ENCODE measurements around the gene TPI1.

DNA sequence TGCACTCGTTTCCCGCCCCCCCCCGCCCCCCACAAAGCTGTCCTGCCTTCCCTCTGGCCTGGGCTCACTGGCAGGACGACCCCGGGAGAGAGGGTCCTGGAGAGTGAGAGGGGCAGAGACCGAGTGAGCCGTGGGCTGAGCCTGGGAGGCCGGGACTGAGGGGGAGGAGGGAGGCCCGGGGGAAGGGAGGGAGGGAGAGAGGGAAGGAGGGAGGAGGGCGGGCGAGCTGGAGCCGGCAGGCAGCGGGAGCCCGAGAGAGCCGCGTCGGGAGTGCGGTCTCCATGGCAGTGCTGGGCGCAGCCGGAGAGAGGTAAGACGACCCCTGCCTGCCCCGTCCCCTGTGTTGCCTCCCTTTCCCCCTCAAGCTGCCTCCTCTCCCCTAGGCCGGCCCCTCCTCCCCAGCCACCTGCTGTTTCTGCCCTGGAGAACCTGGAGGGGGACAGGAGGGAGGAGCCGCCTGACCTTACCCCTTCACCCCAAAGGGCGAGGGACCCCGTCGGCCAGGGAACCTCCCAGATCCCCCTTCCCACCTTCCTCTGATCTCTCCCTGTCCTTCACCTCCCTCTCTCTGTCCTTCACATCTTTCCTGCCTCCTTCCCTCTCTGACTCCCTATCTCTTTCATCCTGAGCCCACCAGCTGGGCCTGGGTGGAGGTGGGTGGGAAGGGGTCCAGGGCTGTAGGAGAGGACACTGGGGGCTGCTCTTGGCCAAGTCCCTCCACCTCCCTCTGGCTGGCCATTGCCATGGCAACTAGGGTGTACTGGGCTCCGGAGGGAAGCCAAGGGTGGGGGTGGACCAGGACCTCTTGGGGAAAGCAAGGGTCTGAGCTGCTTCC lies 45.5 kb upstream of the TPI1 start, which contains the start of gene GPR162:
- TF ChIP-seq, protein P1, sequence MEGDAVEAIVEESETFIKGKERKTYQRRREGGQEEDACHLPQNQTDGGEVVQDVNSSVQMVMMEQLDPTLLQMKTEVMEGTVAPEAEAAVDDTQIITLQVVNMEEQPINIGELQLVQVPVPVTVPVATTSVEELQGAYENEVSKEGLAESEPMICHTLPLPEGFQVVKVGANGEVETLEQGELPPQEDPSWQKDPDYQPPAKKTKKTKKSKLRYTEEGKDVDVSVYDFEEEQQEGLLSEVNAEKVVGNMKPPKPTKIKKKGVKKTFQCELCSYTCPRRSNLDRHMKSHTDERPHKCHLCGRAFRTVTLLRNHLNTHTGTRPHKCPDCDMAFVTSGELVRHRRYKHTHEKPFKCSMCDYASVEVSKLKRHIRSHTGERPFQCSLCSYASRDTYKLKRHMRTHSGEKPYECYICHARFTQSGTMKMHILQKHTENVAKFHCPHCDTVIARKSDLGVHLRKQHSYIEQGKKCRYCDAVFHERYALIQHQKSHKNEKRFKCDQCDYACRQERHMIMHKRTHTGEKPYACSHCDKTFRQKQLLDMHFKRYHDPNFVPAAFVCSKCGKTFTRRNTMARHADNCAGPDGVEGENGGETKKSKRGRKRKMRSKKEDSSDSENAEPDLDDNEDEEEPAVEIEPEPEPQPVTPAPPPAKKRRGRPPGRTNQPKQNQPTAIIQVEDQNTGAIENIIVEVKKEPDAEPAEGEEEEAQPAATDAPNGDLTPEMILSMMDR (IDR thresholded peaks at IDR 0.05; ENCODE audit: low read depth, low read length) = no peak
- TF ChIP-seq, protein P2, sequence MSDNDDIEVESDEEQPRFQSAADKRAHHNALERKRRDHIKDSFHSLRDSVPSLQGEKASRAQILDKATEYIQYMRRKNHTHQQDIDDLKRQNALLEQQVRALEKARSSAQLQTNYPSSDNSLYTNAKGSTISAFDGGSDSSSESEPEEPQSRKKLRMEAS (IDR thresholded peaks at IDR 0.05; ENCODE audit: low read depth, low read length) = no peak
